ENCODE measurements around the gene KCNH5. TPM values are rescaled to one million over a fixed set of nuclear protein-coding genes. Genes with fewer than 3 reads are reported as not detected.

The KCNH5 gene
- total RNA-seq, 2 donors from 2014 or later = not detected

DNA sequence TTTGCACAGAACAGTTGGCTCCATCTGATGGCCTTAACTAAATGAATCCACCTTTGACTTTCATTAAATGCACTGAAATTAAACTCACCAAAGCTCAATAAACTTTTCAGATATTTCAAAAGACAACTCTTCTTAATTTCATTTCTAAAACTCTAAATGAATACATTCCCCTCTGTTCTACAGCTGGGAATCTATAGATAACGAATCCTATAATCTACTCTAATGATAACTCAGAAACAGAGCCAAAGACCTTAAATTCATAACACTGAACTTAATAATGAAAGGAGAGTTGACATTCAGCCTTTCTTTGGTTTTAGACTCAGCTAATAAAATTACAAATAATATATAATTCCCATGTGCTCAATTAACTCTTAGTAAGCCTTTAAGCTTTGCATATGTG is 150.5 kb downstream of the KCNH5 start:
- no peak overlapping the region for H3K4me3 ChIP-seq
- intact Hi-C loops (cut with DNase I) = no loop called here
- WGBS, 2 donors = 49 to 54% methylated on average over 1 of the region's 1 CpG

GRCh38 chr14:62889364-62889763 is 155.9 kb downstream of the KCNH5 start:
- H3K9me3 ChIP-seq = no peaks in the 10 kb centered on the region
- ATAC-seq (no peak), DNase-seq (no peak)
- intact Hi-C loops (cut with DNase I) = no loop called here
- no peak for TF ChIP-seq POLR2A (IDR thresholded peaks at IDR 0.05)
- no peak for TF ChIP-seq CTCF (IDR thresholded peaks at IDR 0.05)
- no peak overlapping the region for H3K27ac ChIP-seq
- no peak overlapping the region for H3K4me3 ChIP-seq
- no peaks in the 10 kb centered on the region for H3K27me3 ChIP-seq
- H3K4me1 ChIP-seq = no peaks in the 10 kb centered on the region
- 65 to 74% methylated on average over 4 of the region's 4 CpGs for WGBS, 2 donors
- H3K36me3 ChIP-seq (replicated peaks in 1 of 2; ENCODE audit: insufficient read depth in 1 of 2, low read depth in 2 of 2) = no peaks in the 10 kb centered on the region

More for the DNA sequence above, 150.5 kb downstream of the KCNH5 start:
- ATAC-seq (no peak), DNase-seq (no peak)
- no peaks in the 10 kb centered on the region for H3K36me3 ChIP-seq (replicated peaks in 1 of 2; ENCODE audit: insufficient read depth in 1 of 2, low read depth in 2 of 2)
- H3K27me3 ChIP-seq = no peaks in the 10 kb centered on the region
- H3K4me1 ChIP-seq = no peaks in the 10 kb centered on the region
- H3K9me3 ChIP-seq = no peaks in the 10 kb centered on the region
- no peak overlapping the region for H3K27ac ChIP-seq
- TF ChIP-seq CTCF (IDR thresholded peaks at IDR 0.05) (no peak), POLR2A (IDR thresholded peaks at IDR 0.05) (no peak)

DNA sequence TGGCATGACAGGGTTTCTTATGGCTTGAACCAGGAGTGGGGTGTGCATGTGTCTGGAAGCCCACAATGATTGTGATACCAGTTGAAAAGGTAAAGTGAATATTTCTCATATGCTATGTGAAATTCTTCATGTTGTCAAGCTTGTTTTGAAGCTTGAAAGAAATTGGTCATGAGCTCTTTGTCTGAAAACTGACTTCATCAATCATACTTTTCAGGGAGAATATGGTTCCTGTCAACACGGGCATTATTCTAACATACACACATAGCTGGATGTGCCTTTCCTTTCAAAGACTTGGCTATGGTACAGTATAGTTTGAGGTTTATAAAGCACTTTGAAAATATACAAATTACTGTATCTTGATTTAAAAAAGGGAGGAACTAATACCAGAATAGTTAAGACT is 158.8 kb downstream of the KCNH5 start:
- 40 to 61% methylated on average over 1 of the region's 1 CpG for WGBS, 2 donors
- no peaks in the 10 kb centered on the region for H3K4me1 ChIP-seq
- H3K27ac ChIP-seq = no peak overlapping the region
- ATAC-seq (no peak), DNase-seq (no peak)
- intact Hi-C loops (cut with DNase I) = no loop called here
- no peaks in the 10 kb centered on the region for H3K27me3 ChIP-seq
- no peaks in the 10 kb centered on the region for H3K36me3 ChIP-seq (replicated peaks in 1 of 2; ENCODE audit: insufficient read depth in 1 of 2, low read depth in 2 of 2)
- TF ChIP-seq CTCF (IDR thresholded peaks at IDR 0.05) = no peak
- TF ChIP-seq POLR2A (IDR thresholded peaks at IDR 0.05) = no peak
- H3K9me3 ChIP-seq = no peaks in the 10 kb centered on the region
- H3K4me3 ChIP-seq = no peak overlapping the region

- DNase-seq = no peak
- WGBS, 2 donors = 64 to 67% methylated on average over 2 of the region's 2 CpGs
- intact Hi-C loops (cut with DNase I) = no loop called here
- Histone ChIP-seq H3K4me3 (no peak overlapping the region), H3K9me3 (no peaks in the 10 kb centered on the region), H3K27me3 (no peaks in the 10 kb centered on the region), H3K36me3 (replicated peaks in 1 of 2; ENCODE audit: insufficient read depth in 1 of 2, low read depth in 2 of 2) (no peaks in the 10 kb centered on the region), H3K27ac (no peak overlapping the region), H3K4me1 (no peaks in the 10 kb centered on the region)
- ATAC-seq = no peak
- no peak for TF ChIP-seq CTCF (IDR thresholded peaks at IDR 0.05)
- TF ChIP-seq POLR2A (IDR thresholded peaks at IDR 0.05) = no peak
These were observed 159.8 kb downstream of the KCNH5 start for GRCh38 chr14:62885451-62885850.

DNA sequence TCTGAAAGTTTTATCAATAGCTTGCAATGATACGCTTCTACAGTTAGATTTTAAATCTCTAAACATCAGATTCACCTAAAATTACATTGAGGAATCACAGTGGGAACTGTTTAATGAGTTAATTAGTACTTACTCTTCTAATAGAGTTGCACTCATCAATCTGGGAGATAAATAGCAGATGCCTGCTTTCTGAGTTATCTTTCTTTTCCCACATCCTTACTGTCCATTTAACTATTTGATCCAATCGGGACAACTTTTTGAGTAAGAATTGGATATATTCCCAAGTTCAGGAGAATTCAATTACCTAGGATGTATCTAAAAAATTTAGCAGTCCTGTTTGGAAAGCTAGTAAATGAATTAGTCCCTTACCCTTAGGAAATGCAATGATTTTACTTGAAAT is 162.3 kb downstream of the KCNH5 start:
- 65 to 76% methylated on average over 2 of the region's 2 CpGs for WGBS, 2 donors
- no peak for ATAC-seq
- Histone ChIP-seq H3K4me1 (no peaks in the 10 kb centered on the region), H3K27ac (no peak overlapping the region), H3K4me3 (no peak overlapping the region), H3K27me3 (no peaks in the 10 kb centered on the region), H3K9me3 (no peaks in the 10 kb centered on the region), H3K36me3 (replicated peaks in 1 of 2; ENCODE audit: insufficient read depth in 1 of 2, low read depth in 2 of 2) (no peaks in the 10 kb centered on the region)
- DNase-seq = no peak
- intact Hi-C loops (cut with DNase I) = no loop called here
- no peak for TF ChIP-seq POLR2A (IDR thresholded peaks at IDR 0.05)
- TF ChIP-seq CTCF (IDR thresholded peaks at IDR 0.05) = no peak

All from body of pancreas (tissue), 4 donors.